Loucy (cell line): Measurements from ENCODE around the gene CHRNA3.

ENCODE experiments used
- H2AFZ ChIP-seq: fragments of 200-600 bp; sonication (generic); 2 replicates; pipeline ENCODE4 v1.6.0; 2016; ENCODE audit warnings: antibody characterized with exemption, mild to moderate bottlenecking, low read length, moderate library complexity
- H3F3A ChIP-seq: fragments of 200-600 bp; 2 replicates; pipeline ENCODE4 v1.6.0; 2016; ENCODE audit warnings: antibody characterized with exemption, low read depth, mild to moderate bottlenecking
- H3K27me3 ChIP-seq: fragments of 200-600 bp; sonication (generic); 2 replicates; pipeline ENCODE4 v1.6.1; 2014; ENCODE audit warnings: low read length, mild to moderate bottlenecking; ENCODE audit not compliant: insufficient read depth, poor library complexity, severe bottlenecking
- H3K36me3 ChIP-seq: fragments of 200-600 bp; sonication (generic); 2 replicates; pipeline ENCODE4 v1.6.1; 2016; ENCODE audit warnings: low read length; ENCODE audit not compliant: insufficient read depth
- H3K4me1 ChIP-seq: fragments of 200-600 bp; sonication (generic); 2 replicates; pipeline ENCODE4 v1.5.1; 2014; ENCODE audit warnings: low read length, mild to moderate bottlenecking; ENCODE audit not compliant: insufficient read depth, poor library complexity, severe bottlenecking
- H3K4me2 ChIP-seq: fragments of 200-600 bp; sonication (generic); 2 replicates; pipeline ENCODE4 v1.6.0; 2014; ENCODE audit warnings: antibody characterized with exemption, low read length, low read depth, mild to moderate bottlenecking; ENCODE audit not compliant: poor library complexity, severe bottlenecking
- H3K4me3 ChIP-seq: fragments of 200-600 bp; sonication (generic); 2 replicates; pipeline ENCODE4 v1.5.1; 2014; ENCODE audit warnings: low read length, mild to moderate bottlenecking, mixed read lengths; ENCODE audit not compliant: poor library complexity, severe bottlenecking
- H3K79me2 ChIP-seq: fragments of 200-600 bp; sonication (generic); 2 replicates; pipeline ENCODE4 v1.6.1; 2014; ENCODE audit warnings: low read length; ENCODE audit not compliant: insufficient read depth
- H3K9ac ChIP-seq: fragments of 200-600 bp; sonication (generic); 2 replicates; pipeline ENCODE4 v1.6.0; 2014; ENCODE audit warnings: mild to moderate bottlenecking, low read depth, low read length, moderate library complexity; ENCODE audit not compliant: poor library complexity, severe bottlenecking
- H3K9me2 ChIP-seq: fragments of 200-600 bp; sonication (generic); replicated peaks from 2 replicates; pipeline ENCODE4 v1.6.1; 2016; ENCODE audit warnings: low read depth, low read length, mixed read lengths
- H3K9me3 ChIP-seq: fragments of 200-600 bp; sonication (generic); 2 replicates; pipeline ENCODE4 v1.6.1; 2014; ENCODE audit warnings: mild to moderate bottlenecking, antibody characterized with exemption, low read length, low read depth; ENCODE audit not compliant: insufficient read depth
- H4K20me1 ChIP-seq: fragments of 200-600 bp; sonication (generic); 2 replicates; pipeline ENCODE4 v1.6.0; 2014; ENCODE audit warnings: antibody characterized with exemption, low read length, mild to moderate bottlenecking; ENCODE audit not compliant: insufficient read depth, poor library complexity, severe bottlenecking
- EZH2phosphoT487 ChIP-seq: fragments of 200-600 bp; IDR thresholded peaks from 2 replicates; pipeline ENCODE4 v1.6.1; 2018; ENCODE audit warnings: antibody characterized with exemption, mild to moderate bottlenecking, moderate library complexity, borderline replicate concordance
- TF ChIP-seq, protein P1 (sequence below): fragments of 200-600 bp; sonication (generic); conservative IDR thresholded peaks from 2 replicates; pipeline ENCODE4 v1.5.1; 2014; ENCODE audit warnings: mild to moderate bottlenecking, antibody characterized with exemption, low read length

Gene CHRNA3

DNA sequence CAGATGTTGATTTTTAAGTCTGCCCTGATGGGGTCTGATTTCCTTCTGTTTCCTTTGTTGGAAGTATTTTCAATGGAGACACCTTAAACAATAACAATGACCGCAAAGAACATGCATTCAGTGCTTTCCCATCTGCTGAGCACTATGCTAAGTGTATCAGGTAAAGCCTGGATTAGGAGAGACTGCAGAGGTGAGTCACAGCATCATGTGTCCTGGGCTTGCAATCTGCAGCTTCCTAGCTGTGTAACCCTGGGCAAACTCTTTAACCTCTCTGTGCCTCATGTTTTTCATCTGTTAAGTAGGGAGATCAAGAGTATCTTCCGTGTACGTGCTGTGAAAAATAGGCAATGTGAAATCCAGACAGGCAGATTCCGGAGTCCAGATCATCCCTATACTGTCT, 33.5 kb upstream of the CHRNA3 start:
- Histone ChIP-seq H3K4me2 (no peak overlapping the region), H3K27me3 (no peaks in the 10 kb centered on the region), H3K9me3 (no peaks in the 10 kb centered on the region), H3K9me2 (no peaks in the 10 kb centered on the region), H2AFZ (no peak overlapping the region), H3K4me3 (no peak overlapping the region), H3K9ac (no peak overlapping the region), H3K4me1 (no peaks in the 10 kb centered on the region), H3K79me2 (no peaks in the 10 kb centered on the region), H3F3A (no peaks in the 10 kb centered on the region), H4K20me1 (no peaks in the 10 kb centered on the region), H3K36me3 (no peaks in the 10 kb centered on the region)
- no peak for TF ChIP-seq EZH2phosphoT487

DNA sequence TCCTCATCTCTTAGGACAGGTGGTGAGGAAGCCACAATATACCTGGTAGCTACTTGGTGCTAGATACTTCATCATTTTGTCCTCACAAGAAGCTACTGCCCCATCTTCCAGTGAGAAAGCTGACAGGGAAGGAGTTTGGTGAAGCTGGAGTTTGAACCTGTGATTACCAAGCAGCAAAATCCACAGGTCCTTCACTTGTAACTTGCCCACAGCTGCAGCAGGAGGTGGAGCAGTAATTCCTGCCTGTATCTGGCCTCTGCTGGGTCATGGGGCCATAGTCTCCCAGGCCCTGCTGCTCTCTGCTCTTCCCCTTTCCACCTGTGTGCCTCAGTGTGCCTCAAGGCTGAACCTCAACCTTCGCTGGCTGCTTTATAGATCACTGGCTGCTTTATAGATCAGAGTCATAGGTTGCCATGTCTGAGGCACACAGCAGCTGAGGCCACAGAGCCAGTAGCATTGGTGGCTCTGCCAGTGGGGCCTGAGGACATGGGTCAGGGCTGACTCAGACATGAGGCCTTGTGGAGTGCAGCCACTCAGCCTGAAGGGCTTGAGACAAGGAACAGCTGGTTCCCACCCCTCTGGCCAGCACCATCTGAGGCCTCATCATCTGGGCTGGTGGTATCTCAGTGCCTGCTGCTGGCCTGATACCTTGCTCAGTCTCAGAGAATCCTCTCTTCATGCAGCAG, 31.3 kb upstream of the CHRNA3 start:
- H3K4me1 ChIP-seq = no peaks in the 10 kb centered on the region
- H3F3A ChIP-seq = no peaks in the 10 kb centered on the region
- H3K79me2 ChIP-seq = no peaks in the 10 kb centered on the region
- H3K4me3 ChIP-seq = no peak overlapping the region
- TF ChIP-seq EZH2phosphoT487 = no peak
- TF ChIP-seq, protein P1, sequence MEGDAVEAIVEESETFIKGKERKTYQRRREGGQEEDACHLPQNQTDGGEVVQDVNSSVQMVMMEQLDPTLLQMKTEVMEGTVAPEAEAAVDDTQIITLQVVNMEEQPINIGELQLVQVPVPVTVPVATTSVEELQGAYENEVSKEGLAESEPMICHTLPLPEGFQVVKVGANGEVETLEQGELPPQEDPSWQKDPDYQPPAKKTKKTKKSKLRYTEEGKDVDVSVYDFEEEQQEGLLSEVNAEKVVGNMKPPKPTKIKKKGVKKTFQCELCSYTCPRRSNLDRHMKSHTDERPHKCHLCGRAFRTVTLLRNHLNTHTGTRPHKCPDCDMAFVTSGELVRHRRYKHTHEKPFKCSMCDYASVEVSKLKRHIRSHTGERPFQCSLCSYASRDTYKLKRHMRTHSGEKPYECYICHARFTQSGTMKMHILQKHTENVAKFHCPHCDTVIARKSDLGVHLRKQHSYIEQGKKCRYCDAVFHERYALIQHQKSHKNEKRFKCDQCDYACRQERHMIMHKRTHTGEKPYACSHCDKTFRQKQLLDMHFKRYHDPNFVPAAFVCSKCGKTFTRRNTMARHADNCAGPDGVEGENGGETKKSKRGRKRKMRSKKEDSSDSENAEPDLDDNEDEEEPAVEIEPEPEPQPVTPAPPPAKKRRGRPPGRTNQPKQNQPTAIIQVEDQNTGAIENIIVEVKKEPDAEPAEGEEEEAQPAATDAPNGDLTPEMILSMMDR = no peak
- H3K9ac ChIP-seq = no peak overlapping the region
- no peaks in the 10 kb centered on the region for H4K20me1 ChIP-seq
- no peak overlapping the region for H3K4me2 ChIP-seq
- H2AFZ ChIP-seq = no peak overlapping the region
- no peaks in the 10 kb centered on the region for H3K27me3 ChIP-seq
- no peaks in the 10 kb centered on the region for H3K9me3 ChIP-seq
- no peaks in the 10 kb centered on the region for H3K36me3 ChIP-seq
- no peaks in the 10 kb centered on the region for H3K9me2 ChIP-seq

GRCh38 chr15:78651007-78651406, 30.2 kb upstream of the CHRNA3 start:
- no peak overlapping the region for H2AFZ ChIP-seq
- H3K4me2 ChIP-seq = no peak overlapping the region
- TF ChIP-seq, protein P1 = no peak
- no peak for TF ChIP-seq EZH2phosphoT487
- H3K9me2 ChIP-seq = no peaks in the 10 kb centered on the region
- no peaks in the 10 kb centered on the region for H3K9me3 ChIP-seq
- no peaks in the 10 kb centered on the region for H3F3A ChIP-seq
- H3K4me1 ChIP-seq = no peaks in the 10 kb centered on the region
- no peak overlapping the region for H3K9ac ChIP-seq
- H3K27me3 ChIP-seq = no peaks in the 10 kb centered on the region
- H3K36me3 ChIP-seq = no peaks in the 10 kb centered on the region
- no peaks in the 10 kb centered on the region for H3K79me2 ChIP-seq
- H4K20me1 ChIP-seq = no peaks in the 10 kb centered on the region
- no peak overlapping the region for H3K4me3 ChIP-seq

- H3K36me3 ChIP-seq = no peaks in the 10 kb centered on the region
- no peak for TF ChIP-seq EZH2phosphoT487
- TF ChIP-seq, protein P1 = no peak
- H3K9me2 ChIP-seq = no peaks in the 10 kb centered on the region
- H3K4me1 ChIP-seq = no peaks in the 10 kb centered on the region
- H3K4me3 ChIP-seq = no peak overlapping the region
- H4K20me1 ChIP-seq = no peaks in the 10 kb centered on the region
- H3K79me2 ChIP-seq = no peaks in the 10 kb centered on the region
- no peak overlapping the region for H2AFZ ChIP-seq
- H3K9ac ChIP-seq = no peak overlapping the region
- no peaks in the 10 kb centered on the region for H3K27me3 ChIP-seq
- no peaks in the 10 kb centered on the region for H3K9me3 ChIP-seq
- no peaks in the 10 kb centered on the region for H3F3A ChIP-seq
- no peak overlapping the region for H3K4me2 ChIP-seq
Measured at GRCh38 chr15:78650022-78650421, 29.2 kb upstream of the CHRNA3 start.
